HepG2 (cell line): ENCODE data around the gene MAP3K14. TPM values are rescaled to one million over a fixed set of nuclear protein-coding genes. Genes with fewer than 3 reads are reported as not detected.

Experiments used
- AHR ChIP-seq: IDR thresholded peaks from 2 replicates; pipeline ENCODE4 v1.6.1; 2018; ENCODE audit warnings: missing genetic modification reagents, missing compliant biosample characterization
- CREM ChIP-seq, 2 experiments: sonication (generic) in 1 of 2; formaldehyde crosslinking in 1 of 2; IDR thresholded peaks; 2 replicates each; pipeline versions ENCODE4 v1.4.0 to v1.6.1; 2016 to 2020; ENCODE audit warnings: antibody characterized with exemption in 1 of 2, mild to moderate bottlenecking in 1 of 2, missing genetic modification reagents in 1 of 2
- FOSL1 ChIP-seq: sonication (generic); formaldehyde crosslinking; IDR thresholded peaks from 2 replicates; pipeline ENCODE4 v1.9.0; 2021; ENCODE audit warnings: missing genetic modification reagents, borderline replicate concordance
- MXD4 ChIP-seq: IDR thresholded peaks from 2 replicates; pipeline ENCODE4 v1.6.1; 2016; ENCODE audit warnings: mild to moderate bottlenecking, missing biosample characterization, missing genetic modification reagents
- NFYC ChIP-seq: IDR thresholded peaks from 2 replicates; pipeline ENCODE4 v1.6.1; 2016; ENCODE audit warnings: missing genetic modification reagents, missing compliant biosample characterization
- NKX3-1 ChIP-seq: sonication (generic); formaldehyde crosslinking; IDR thresholded peaks from 2 replicates; pipeline ENCODE4 v1.5.0; 2020; ENCODE audit warnings: missing genetic modification reagents
- RFXAP ChIP-seq: sonication (generic); formaldehyde crosslinking; IDR thresholded peaks from 2 replicates; pipeline ENCODE4 v1.4.0; 2020; ENCODE audit warnings: missing genetic modification reagents, borderline replicate concordance
- SIN3A ChIP-seq: IDR thresholded peaks from 2 replicates; pipeline ENCODE4 v1.6.1; 2011; ENCODE audit warnings: low read depth, mild to moderate bottlenecking, control low read depth, low read length, borderline replicate concordance
- SIX4 ChIP-seq: sonication (generic); formaldehyde crosslinking; IDR thresholded peaks from 2 replicates; pipeline ENCODE4 v1.4.0; 2020; ENCODE audit warnings: missing genetic modification reagents
- ZNF326 ChIP-seq: sonication (generic); formaldehyde crosslinking; IDR thresholded peaks from 2 replicates; pipeline ENCODE4 v1.4.0; 2020; ENCODE audit warnings: missing genetic modification reagents, borderline replicate concordance
- ZNF557 ChIP-seq: sonication (generic); formaldehyde crosslinking; IDR thresholded peaks from 2 replicates; pipeline ENCODE4 v1.4.0; 2020; ENCODE audit warnings: missing genetic modification reagents
- ZNF841 ChIP-seq: sonication (generic); formaldehyde crosslinking; IDR thresholded peaks from 2 replicates; pipeline ENCODE4 v1.8.1; 2023; ENCODE audit warnings: missing genetic modification reagents, borderline replicate concordance
- polyA plus RNA-seq, 8 experiments: library from polyadenylated mRNA; depleted of rRNA in 3 of 8; stranded (reverse) in 7 of 8; unstranded in 1 of 8; fragments of >200 nt; fragmentation: Illumina TruSeq in 4 of 8; extraction: Trizol in 4 of 8; gene quantifications; 2 replicates each; pipeline versions ENCODE4 v1.2.1 to v1.2.3, GENCODE V29; 2011 to 2016; ENCODE audit warnings: low read depth in 4 of 8, missing spikeins in 1 of 8, mixed read lengths in 1 of 8; ENCODE audit not compliant: insufficient read depth in 1 of 8
- total RNA-seq, 5 experiments: library from RNA; depleted of rRNA; stranded (reverse); fragments of >200 nt; fragmentation: Illumina TruSeq; extraction: Trizol; gene quantifications; 2 replicates each; pipeline ENCODE4 v1.2.3, GENCODE V29; 2016; ENCODE audit warnings: low read depth in 1 of 5
- TF ChIP-seq, protein P1 (sequence below): IDR thresholded peaks from 2 replicates; pipeline ENCODE4 v1.6.1; 2016; ENCODE audit warnings: mild to moderate bottlenecking, missing biosample characterization, missing genetic modification reagents
- TF ChIP-seq, protein P2 (sequence below): conservative IDR thresholded peaks from 2 replicates; pipeline ENCODE4 v1.6.1; 2018; ENCODE audit warnings: missing genetic modification reagents
- TF ChIP-seq, protein P3 (sequence below): IDR thresholded peaks from 2 replicates; pipeline ENCODE4 v1.6.1; 2016; ENCODE audit warnings: low read depth, control low read depth
- TF ChIP-seq, protein P4 (sequence below): sonication (generic); formaldehyde crosslinking; IDR thresholded peaks from one replicate; pipeline ENCODE4 v1.5.1; 2020; ENCODE audit warnings: mild to moderate bottlenecking, missing genetic modification reagents; ENCODE audit errors: not compliant biosample characterization
- TF ChIP-seq, protein P5 (sequence below): sonication (generic); formaldehyde crosslinking; IDR thresholded peaks from 2 replicates; pipeline ENCODE4 v1.4.0; 2020; ENCODE audit warnings: mild to moderate bottlenecking, missing genetic modification reagents

MAP3K14 gene
- total and polyA plus RNA-seq, 2 of the 13 experiments (the other 11 are each of a cell fraction or from before 2014, with no cell fraction given): 2.6 TPM

DNA sequence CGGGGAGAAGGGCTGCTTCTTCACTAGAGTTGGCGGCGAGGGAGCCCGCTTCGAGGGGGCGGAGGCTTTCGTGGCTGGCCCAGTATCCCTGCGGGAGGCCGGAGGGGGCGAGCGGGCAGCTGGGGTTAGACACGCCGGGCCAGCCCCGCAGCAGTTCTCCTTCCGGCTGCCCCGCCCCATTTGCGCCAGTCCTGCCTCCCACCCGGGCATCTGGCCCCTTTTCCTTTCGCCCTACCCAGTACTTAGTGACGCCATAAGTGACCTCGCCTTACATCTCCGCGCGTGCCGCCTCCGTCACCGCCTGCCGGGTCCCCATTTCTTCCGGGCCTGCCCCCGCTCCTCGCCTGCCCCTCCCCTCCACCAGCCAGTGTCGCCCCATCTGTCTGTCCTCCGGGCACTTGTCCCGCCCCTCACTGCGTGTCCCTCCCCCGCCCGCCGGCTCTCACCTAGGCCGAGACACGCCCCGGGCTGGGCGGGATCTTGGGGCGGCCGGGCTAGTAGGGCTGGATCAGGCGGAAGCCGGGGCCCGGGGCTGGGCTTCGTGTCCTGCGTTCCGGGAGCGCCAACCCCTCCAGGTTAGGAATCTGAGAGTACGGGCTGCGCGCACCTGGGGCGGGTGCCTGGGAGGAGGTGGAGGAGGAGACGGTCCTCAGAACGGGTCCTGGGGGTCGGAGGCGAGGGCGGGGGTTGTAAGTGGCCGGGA, 69.2 kb downstream of the MAP3K14 start (continued):
- TF ChIP-seq, protein P1, sequence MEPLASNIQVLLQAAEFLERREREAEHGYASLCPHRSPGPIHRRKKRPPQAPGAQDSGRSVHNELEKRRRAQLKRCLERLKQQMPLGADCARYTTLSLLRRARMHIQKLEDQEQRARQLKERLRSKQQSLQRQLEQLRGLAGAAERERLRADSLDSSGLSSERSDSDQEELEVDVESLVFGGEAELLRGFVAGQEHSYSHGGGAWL (CRISPR knock-in tag): 0 out of 2 replicates have a peak, but pooled peaks have one; percentile 12
- TF ChIP-seq, protein P2, sequence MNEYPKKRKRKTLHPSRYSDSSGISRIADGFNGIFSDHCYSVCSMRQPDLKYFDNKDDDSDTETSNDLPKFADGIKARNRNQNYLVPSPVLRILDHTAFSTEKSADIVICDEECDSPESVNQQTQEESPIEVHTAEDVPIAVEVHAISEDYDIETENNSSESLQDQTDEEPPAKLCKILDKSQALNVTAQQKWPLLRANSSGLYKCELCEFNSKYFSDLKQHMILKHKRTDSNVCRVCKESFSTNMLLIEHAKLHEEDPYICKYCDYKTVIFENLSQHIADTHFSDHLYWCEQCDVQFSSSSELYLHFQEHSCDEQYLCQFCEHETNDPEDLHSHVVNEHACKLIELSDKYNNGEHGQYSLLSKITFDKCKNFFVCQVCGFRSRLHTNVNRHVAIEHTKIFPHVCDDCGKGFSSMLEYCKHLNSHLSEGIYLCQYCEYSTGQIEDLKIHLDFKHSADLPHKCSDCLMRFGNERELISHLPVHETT (CRISPR knock-in tag): no peak
- no peak for TF ChIP-seq ZNF841 (CRISPR knock-in tag)
- TF ChIP-seq SIX4 (CRISPR knock-in tag): 0 out of 2 replicates have a peak, but pooled peaks have one; percentile 18
- TF ChIP-seq, protein P3, sequence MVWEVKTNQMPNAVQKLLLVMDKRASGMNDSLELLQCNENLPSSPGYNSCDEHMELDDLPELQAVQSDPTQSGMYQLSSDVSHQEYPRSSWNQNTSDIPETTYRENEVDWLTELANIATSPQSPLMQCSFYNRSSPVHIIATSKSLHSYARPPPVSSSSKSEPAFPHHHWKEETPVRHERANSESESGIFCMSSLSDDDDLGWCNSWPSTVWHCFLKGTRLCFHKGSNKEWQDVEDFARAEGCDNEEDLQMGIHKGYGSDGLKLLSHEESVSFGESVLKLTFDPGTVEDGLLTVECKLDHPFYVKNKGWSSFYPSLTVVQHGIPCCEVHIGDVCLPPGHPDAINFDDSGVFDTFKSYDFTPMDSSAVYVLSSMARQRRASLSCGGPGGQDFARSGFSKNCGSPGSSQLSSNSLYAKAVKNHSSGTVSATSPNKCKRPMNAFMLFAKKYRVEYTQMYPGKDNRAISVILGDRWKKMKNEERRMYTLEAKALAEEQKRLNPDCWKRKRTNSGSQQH: no peak
- TF ChIP-seq NKX3-1 (CRISPR knock-in tag): 0 out of 2 replicates have a peak, but pooled peaks have one; percentile 12
- no peak; the same call in 1 of the 2 replicates for TF ChIP-seq NFYC (CRISPR knock-in tag)
- peak; percentile 56 for TF ChIP-seq MXD4
- TF ChIP-seq, protein P4, sequence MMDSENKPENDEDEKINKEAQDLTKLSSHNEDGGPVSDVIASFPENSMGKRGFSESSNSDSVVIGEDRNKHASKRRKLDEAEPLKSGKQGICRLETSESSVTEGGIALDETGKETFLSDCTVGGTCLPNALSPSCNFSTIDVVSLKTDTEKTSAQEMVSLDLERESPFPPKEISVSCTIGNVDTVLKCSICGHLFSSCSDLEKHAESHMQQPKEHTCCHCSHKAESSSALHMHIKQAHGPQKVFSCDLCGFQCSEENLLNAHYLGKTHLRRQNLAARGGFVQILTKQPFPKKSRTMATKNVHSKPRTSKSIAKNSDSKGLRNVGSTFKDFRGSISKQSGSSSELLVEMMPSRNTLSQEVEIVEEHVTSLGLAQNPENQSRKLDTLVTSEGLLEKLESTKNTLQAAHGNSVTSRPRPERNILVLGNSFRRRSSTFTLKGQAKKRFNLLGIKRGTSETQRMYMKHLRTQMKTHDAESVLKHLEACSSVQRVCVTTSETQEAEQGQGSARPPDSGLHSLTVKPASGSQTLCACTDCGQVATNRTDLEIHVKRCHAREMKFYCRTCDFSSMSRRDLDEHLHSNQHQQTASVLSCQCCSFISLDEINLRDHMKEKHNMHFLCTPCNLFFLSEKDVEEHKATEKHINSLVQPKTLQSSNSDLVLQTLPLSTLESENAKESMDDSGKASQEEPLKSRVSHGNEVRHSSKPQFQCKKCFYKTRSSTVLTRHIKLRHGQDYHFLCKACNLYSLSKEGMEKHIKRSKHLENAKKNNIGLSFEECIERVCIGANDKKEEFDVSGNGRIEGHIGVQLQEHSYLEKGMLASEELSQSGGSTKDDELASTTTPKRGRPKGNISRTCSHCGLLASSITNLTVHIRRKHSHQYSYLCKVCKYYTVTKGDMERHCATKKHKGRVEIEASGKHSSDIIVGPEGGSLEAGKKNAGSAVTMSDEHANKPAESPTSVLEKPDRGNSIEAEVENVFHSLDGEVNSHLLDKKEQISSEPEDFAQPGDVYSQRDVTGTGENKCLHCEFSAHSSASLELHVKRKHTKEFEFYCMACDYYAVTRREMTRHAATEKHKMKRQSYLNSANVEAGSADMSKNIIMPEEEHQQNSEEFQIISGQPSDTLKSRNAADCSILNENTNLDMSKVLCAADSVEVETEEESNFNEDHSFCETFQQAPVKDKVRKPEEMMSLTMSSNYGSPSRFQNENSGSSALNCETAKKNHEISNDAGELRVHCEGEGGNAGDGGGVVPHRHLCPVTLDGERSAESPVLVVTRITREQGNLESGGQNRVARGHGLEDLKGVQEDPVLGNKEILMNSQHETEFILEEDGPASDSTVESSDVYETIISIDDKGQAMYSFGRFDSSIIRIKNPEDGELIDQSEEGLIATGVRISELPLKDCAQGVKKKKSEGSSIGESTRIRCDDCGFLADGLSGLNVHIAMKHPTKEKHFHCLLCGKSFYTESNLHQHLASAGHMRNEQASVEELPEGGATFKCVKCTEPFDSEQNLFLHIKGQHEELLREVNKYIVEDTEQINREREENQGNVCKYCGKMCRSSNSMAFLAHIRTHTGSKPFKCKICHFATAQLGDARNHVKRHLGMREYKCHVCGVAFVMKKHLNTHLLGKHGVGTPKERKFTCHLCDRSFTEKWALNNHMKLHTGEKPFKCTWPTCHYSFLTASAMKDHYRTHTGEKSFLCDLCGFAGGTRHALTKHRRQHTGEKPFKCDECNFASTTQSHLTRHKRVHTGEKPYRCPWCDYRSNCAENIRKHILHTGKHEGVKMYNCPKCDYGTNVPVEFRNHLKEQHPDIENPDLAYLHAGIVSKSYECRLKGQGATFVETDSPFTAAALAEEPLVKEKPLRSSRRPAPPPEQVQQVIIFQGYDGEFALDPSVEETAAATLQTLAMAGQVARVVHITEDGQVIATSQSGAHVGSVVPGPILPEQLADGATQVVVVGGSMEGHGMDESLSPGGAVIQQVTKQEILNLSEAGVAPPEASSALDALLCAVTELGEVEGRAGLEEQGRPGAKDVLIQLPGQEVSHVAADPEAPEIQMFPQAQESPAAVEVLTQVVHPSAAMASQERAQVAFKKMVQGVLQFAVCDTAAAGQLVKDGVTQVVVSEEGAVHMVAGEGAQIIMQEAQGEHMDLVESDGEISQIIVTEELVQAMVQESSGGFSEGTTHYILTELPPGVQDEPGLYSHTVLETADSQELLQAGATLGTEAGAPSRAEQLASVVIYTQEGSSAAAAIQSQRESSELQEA (CRISPR knock-in tag): peak; percentile 32
- TF ChIP-seq ZNF557: no peak
- no peak for TF ChIP-seq FOSL1 (CRISPR knock-in tag)
- TF ChIP-seq, protein P5, sequence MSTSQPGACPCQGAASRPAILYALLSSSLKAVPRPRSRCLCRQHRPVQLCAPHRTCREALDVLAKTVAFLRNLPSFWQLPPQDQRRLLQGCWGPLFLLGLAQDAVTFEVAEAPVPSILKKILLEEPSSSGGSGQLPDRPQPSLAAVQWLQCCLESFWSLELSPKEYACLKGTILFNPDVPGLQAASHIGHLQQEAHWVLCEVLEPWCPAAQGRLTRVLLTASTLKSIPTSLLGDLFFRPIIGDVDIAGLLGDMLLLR (CRISPR knock-in tag): no peak
- no peak for TF ChIP-seq ZNF326 (CRISPR knock-in tag)
- no peak for TF ChIP-seq AHR
- TF ChIP-seq CREM (IDR thresholded peaks at IDR 0.05): peak; percentile 58
- no peak for TF ChIP-seq CREM (CRISPR knock-in tag; IDR thresholded peaks at IDR 0.05)
- TF ChIP-seq SIN3A: peak; percentile 57; the same call in 1 of the 2 replicates
- TF ChIP-seq RFXAP (CRISPR knock-in tag): peak; percentile 57; the same call in 1 of the 2 replicates
